Germinal center (tissue), 1 donor: ENCODE measurements around the gene C2CD4D.
"Not testable (repeated sequence)": the region's sequence is repeated elsewhere in the genome, so short reads cannot be mapped to it uniquely, and the experiment has no call there.

Experiments
- DNase-seq: peaks from one replicate; pipeline ENCODE4 v3.0.0; 2012; ENCODE audit warnings: mixed read lengths, low spot score

Gene C2CD4D

DNA sequence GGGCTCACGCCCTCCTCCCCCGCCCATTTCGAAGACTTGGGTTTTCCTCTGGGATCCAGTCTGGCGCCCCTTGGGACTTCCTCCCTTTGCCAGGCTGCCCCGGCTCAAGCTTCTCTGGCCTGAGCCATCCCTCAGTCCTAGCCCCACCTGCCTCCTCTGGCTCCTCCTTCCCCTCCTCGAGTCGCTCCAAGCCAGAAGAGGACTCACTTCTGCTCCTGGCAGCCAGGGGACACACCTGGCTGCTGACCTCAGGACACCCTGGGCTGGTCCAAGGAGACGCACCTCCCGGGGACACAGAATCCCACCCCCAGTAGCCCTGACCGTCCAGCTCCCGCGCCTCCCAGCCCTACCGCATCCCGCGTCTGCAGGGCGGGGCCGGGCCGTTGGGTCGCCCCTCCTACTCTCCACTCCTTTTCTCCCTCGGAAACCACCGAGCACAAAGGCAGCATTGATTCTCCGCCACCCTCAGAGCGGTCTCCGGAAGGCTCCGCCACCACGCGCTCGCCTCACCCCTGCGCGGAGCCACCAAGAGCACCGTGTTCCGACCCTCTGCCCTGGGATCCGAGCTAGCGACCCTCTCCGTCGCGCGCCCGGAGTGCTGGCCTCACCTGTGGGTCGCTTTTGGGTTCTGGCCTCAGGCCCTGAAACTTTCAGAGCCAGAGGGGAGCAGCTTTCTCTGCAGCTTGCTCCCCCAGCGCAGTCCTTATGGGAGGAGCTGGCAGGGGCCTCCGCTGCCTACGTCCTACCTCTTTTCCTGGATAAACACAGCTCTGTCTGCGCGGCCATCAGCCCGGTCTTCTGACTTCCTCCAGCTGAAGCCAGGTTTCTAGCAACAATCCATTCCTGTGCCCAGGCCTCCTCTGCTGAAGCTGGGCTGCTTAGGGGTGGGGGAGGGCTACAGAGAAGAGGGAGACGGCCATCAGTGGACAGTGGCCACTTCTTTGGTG is at the start of gene C2CD4D:
TSS of gene C2CD4D (minus strand) at position 364 of the 947 bp plus-strand sequence. CDS start 831 bp downstream, outside the sequence.
- peak; percentile 55 for DNase-seq

DNA sequence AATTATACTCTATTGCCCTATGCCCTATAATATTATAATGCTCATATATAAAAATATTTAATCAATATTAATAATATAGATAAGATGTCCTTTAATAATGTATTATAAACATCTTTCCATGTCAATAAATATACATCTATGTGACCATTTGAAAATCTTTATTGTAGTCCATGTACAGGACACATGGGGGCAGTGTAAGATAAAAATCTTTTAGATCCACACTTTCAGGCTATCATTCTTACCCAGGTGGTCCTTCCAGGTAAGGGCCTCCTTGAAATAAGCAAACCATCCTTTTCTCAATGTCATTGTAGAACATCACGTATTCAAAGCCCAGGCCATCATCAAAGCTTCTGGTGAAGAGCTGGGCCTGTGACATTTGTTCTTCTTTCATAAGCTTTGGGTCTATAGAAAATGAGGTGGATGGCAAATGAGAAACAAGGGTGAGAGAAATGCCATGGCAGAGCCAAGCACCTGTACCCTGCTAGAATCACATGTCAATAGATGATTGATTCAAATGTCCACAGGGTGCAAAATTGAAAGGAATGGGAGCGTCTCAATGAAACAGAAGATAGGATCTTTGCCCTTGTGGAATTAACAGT is 49.5 kb upstream of the C2CD4D start:
- DNase-seq = peak; percentile 41

DNA sequence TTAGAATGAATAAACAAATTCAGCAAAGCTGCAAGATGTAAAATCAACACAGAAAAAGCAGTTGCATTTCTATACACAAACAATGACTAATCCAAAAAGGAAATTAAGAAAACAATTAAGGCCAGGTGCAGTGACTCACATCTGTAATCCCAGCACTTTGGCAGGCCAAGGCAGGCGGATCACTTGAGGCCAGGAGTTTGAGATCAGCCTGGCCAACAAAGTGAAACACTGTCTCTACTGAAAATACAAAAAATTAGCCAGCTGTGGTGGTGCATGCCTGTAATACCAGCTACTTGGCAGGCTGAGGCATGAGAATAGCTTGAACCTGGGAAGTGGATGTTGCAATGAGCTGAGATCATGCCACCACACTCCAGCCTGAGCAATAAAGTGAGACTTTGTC is 47.4 kb upstream of the C2CD4D start:
- DNase-seq = no peak

DNA sequence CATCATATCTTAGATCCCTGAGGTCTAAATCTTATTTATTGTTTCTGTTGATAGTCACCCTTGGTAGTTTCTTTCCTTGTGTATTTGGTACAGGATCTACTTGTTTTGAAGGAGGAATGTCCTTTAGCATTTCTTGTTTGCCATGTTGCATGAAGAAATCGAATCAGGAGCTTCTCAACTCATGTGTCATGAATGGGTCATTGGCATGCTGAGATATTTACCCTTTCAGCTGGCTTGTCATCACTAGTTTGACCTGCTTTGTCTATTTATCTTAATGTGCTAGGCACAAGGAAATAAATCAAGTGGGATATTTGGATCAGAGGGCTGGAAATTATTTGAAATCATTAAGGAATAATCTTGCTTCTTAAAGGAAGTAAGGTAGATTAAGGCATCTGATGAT is 45.9 kb upstream of the C2CD4D start:
- no peak for DNase-seq

DNA sequence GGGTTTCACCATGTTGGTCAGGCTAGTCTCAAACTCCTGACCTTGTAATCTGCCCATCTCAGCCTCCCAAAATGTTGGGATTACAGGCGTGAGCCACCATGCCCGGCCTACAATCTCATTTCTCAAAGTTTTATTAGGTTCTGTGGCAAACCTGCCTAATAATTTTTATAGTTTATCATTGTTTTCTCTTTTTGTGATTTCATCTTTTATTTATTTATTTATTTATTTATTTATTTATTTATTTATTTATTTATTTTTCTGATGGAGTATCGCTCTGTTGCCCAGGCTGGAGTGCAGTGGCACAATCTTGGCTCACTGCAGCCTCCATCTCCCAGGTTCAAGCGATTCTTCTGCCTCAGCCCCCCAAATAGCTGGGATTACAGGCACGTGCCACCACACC is 45.3 kb upstream of the C2CD4D start:
- DNase-seq = not testable (repeated sequence)

DNA sequence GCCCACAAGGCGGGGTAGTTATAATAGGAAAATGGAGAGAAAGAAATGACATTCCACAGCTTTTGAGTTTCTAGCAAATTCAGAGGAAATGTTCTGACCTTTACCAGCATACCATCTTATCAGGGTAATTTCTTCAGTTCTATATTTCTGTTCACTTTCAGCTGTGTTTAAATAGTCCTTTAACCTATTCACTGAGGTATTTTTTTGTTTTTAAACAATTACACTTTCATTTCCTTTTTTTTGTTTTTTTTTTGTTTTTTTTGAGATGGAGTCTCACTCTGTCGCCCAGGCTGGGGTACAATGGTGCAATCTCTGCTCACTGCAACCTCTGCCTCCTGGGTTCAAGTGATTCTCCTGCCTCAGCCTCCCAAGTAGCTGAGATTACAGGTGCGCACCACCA is 44.8 kb upstream of the C2CD4D start:
- not testable (repeated sequence) for DNase-seq

DNA sequence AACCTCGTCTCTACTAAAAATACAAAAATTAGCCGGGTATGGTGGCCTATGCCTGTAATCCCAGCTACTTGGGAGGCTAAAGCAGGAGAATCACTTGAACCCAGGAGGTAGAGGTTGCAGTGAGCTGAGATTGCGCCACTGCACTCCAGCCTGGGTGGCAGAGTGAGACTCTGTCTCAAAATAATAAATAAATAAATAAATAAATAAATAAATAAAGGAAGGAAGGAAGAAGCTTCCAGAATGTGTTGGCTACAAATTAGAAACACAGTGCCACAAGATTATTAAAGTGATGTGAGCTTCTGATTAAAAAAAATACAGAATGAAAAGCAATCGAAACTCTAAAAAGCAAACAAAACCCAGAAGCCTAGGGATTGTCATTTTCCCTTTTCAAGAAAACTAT is 44.3 kb upstream of the C2CD4D start:
- not testable (repeated sequence) for DNase-seq

DNA sequence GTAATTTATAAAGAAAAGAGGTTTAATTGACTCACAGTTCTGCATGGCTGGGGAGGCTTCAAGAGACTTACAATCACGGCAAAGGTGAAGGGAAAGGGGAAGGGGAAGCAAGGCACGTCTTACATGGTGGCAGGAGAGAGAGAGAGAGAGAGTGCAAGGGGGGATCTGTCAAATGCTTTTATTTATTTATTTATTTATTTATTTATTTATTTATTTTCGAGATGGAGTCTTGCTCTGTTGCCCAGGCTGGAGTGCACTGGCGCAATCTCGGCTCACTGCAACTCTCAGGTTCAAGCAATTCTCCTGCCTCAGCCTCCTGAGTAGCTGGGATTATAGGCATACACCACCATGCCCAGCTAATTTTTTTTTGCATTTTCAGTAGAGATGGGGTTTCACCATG is 43.3 kb upstream of the C2CD4D start:
- DNase-seq = not testable (repeated sequence)

DNA sequence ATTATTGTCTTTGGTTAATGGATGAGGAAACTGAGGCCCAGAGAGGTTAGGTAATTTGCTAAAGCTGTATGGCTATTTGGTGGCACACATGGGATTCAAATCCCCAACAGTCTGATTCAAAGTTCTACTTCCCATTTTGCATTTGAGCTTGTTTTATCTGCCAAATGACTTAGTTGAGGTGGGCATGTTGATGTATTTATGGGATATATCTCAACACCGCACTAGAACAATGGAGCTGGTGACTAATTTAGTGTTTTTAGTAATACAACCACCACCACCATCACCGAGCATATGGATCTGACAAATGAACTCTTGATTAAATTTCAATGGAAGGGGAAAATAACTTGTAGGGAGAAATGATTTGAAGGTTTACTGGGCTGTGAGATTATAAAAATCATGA is 42.8 kb upstream of the C2CD4D start:
- DNase-seq = no peak

DNA sequence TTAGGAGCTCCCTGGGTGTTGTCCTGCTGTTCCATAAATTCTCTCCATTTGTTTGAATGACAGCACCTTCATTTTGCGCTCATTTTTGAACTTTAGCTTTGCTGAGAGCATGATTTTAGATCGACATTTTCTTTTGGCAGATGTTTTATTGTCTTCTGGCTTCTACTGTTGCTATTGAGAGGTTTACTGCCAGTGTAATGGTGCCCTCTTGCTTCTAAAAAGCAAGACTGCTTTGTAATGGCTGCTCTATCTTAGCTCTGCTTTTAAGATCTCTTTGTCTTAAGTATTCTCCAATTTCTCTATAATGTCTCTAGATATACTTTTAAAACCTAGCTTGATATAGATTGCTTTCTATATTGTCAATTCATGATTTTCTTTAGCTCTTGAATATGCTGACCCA is 41.9 kb upstream of the C2CD4D start:
- no peak for DNase-seq

DNA sequence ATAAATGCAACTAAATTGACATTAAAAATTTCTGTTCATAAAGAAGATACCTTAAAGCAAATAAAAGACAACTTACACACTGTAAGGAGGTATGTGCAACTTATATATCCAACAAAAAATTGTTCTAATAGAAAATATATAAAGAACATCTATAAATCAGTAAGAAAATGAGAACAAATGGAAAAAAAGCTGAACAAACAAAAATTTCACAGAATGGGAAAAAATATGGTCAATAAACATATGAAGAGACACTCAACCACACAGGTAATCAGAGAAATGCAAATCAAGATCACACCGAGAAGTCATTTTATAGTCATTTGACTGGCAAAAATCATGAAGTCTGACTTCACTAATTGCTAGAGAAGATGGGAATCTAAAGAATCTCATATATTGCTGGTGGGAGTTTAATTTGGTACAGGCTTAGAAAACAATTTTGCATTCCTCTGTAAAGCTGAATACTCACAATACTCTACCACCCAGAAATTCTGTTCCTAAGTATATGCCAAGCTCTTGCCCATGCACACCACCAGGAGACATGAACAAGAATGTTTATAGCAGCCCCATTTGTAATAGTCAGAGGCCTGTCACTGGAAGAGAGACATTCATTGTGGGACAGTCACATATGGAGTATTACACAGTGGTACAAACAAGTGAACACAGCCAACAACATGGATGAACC is 35.9 kb upstream of the C2CD4D start:
- DNase-seq = no peak

DNA sequence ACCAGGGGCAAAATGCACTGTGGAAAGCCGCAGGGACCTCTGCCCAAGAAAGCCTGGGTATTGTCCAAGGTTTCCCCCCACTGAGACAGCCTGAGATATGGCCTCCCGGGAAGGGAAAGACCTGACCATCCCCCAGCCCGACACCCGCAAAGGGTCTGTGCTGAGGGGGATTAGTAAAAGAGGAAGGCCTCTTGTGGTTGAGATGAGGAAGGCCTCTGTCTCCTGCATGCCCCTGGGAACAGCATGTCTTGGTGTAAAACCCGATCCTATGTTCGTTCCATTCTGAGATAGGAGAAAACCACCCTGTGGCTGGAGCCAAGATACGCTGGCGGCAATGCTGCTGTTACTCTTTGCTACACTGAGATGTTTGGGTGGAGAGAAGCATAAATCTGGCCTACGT is 33.2 kb upstream of the C2CD4D start:
- not testable (repeated sequence) for DNase-seq

DNA sequence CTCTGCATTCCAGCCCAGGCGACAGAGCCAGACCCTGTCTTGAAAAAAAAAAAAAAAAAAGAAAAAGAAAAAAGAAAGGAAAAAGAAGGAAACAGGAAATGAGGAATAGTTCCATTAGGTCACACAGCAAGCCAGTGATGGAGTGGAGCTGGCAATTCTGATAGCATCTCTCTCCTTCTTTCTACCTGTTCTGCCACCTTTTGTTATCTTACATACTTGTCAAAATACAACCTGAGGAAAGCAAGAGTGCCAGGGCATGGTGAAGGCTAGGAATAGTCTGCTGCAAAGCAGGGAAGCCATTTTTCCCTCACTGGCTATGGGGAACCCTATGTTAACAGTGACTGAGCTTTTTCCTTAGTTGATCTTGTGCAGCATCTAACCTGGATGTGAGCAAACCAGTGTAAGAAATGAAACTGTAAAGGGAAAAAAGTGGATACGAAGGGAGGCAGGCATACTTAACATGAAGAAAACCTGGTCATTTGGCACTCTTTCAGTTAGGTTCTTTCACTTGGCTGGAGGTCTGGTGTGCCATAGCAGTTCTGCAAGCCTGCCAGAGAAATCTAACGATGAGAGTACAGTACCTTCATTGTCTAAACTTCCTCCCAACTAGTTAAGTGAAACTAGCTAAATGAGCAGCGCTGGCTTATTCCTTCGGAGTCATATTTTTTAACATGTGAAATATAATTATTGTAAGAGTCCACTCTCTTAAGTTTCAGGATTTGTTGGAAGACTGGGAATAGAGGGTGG is 31.8 kb upstream of the C2CD4D start:
- DNase-seq = no peak

DNA sequence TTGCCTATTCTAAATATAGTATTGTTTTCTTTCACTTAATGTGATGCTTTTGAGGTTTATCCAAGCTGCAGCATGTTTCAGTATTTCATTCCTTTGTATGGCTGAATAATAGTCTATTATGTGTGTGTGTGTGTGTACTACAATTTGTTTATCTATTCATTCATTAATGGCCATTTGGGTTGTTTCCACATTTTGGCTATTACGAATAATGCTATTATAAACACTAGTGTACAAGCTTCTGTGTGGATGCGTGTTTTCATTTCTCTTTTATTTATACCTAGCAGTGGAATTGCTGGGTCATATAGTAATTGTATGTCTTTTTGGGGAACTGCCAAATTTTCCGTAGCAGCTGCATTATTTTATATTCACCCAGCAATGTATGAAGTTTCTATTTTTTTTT is 28.9 kb upstream of the C2CD4D start:
- no peak for DNase-seq

DNA sequence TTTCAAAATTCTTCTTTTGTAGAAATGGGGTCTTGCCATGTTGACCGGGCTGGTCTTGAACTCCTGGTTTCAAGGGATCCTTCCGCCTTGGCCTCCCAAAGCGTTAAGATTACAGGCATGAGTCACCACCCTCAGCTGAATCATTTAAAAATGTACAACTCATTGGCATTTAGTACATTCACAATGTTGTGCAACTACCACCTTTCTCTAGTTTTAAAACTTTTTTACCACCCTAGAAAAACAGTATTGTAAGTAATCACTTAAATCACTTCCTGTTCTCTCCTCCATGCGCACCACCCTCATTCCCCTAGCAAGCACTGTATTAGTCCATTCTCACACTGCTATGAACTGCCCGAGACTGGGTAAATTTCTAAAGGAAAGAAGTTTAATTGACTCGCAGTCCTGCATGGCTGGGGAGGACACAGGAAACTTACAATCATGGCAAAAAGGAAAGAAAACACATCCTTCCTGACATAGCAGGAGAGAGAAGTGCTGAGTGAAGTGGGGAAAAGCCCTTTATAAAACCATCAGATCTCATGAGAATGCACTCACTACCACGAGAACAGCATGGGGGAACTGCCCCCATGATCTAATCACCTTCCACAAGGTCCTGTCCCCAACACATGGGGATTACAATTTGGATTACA is 28.3 kb upstream of the C2CD4D start:
- DNase-seq = no peak

DNA sequence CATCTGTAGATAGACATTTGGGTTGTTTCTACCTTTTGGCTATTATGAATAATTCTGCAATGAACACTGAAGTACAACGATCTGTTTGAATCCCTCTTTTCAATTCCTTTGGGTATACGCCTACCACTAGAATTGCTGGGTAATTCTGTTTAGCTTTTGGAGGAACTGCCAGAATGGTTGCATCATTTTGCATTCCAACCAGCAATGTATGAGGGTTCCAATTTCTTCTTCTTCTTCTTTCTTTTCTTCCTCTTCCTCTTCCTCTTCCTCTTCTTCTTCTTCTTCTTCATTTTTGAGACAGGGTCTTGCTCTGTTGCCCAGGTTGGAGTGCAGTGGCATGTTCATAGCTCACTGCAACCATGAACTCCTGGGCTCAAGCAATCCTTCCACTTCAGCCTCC is 27.7 kb upstream of the C2CD4D start:
- DNase-seq = no peak

DNA sequence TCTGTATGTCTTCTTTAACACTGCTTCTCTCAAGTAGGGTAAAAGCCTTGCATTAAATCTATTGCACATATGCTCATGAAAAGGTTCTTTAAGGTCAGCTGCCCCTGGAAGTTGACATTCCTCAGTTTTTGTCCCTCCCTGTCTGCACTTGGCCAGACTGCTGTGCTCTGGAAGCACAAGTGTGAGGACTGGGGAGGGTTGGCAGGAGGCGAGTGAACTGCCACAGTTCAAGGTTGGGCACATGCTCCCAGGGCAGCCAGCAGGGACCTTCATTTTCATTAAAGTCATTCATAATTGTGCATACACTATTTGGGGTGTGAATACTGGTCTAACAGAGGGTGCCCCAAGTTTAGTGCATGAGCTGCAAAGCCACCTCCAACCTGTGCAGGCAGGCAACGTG is 24.8 kb upstream of the C2CD4D start:
- DNase-seq = no peak

DNA sequence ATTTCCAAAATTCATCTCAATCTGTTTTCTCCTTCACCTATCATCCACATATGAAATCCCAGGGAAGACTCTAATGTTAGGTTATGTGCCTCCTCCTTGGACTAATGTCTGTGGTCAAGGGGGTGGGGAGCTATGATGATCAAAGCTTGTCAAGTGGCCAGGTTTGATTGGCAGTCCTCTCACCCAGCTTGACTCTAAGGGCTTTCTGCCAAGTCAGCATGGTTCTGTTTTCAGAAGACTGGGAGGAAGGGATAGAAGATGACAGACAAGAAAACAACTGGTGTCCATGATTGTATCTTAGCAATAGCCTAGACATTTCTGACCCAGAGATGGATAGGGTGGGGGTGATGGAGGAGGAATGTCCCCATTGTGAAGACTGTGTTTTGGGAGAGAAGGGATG is 23.0 kb upstream of the C2CD4D start:
- DNase-seq = no peak

DNA sequence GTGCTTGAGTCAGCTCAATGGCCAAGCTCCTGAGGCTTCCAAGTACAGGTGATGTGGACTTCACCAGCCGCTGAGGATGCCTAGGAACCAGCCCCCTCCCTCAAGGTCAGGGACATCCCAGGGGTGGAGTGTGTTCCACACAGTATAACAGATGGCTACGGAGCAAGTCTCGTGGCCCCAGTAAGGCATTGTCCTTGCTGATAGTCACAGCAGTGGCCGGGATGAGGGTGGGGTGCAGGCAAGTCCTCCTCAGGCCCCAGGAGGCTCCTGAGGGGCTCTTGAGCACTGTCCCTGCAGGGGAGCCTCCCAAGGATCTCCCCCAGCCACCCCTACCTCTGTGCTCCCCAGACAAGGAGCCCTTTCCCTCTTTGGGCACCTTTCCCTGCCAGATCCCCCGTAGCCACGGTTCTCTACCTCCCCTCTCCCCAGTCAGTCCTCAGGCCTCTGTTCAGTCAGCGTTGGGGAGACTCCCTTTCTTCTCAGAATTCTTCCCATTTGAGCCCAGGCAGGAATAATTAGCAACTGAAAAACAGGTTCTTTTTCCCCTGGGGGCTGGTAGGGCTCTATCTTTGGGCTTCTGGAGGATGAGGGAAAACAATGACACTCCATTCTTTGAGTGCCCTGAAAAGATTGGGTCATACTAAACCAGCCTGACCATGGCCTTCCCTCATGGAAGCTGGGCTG is 21.0 kb upstream of the C2CD4D start:
- DNase-seq = no peak

DNA sequence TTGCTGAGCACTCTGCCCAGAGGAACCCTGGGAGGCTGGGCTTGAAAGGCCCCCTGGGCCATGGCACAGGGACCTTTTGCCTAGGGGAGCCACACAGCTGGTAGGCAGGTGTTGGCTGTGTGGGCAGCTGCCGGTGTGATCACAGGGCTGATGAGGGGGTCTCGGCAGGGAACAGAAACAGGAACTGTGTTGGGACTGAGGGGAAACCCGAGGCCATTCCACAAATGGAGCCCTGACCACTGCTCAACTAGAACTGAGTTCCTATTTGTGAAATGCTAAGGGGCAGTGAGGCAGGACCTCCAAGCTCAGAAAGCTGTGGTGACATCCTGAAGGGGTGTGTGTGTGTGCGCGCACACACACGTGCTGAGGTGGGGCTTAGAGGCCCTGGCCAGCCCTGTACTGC is 20.3 kb upstream of the C2CD4D start:
- peak; percentile 36 for DNase-seq
